ENCODE results near the gene SPG21.
A peak's percentile ranks its signal among the peaks of the same experiment; 100 is the strongest.

SPG21 gene

DNA sequence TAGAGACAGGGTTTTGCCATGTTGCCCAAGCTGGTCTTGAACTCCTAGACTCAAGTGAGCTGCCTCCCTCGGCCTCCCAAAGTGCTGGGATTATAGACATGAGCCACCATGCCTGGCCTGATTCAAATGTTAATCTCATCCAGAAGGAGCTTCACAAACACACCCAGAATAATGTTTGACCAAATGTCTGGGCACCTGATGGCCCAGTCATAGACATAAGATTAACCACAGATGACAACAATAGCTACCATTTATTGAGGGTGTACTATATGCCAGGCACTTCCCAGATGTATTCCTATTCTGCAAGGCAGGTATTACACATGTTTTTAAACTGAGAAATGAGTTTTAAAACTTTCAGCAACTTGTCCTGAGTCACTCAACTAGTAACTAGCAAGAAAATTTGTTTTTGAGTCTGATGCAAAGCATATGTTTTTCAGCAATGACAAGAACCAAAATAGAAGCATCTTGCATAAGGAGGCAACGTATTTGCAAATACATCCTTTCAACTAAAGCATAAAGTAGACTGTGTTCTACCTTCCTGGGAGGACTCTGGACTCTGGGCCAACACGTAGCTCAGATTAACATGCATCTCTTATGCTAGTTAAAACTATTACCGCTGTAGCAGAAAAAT, 8.1 kb upstream of the SPG21 start:
- in situ Hi-C loops (cut with MboI; ENCODE audit: low pct_unique_long_range_greater_than_20kb, low sequenced_read_pairs) = no loop called here
- no peak for DNase-seq

DNA sequence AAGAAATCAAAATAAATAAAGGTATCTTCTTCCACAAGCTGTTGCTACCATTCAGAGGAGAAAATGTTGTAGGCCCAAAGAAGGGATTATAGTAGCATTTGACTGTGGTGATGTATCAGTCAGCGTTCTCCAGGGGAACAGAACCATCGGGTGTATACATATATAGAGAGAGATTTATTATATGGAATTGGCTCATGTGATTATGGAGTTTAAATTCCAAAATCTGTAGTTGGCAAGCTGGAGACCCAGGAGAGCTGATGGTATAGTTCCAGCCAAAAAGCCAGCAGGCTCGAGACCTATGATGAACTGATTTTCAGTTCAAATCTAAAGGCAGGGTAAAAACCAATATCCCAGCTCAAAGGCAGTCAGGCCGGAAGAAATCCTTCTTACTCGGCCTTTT, 7.4 kb upstream of the SPG21 start:
- in situ Hi-C loops (cut with MboI; ENCODE audit: low pct_unique_long_range_greater_than_20kb, low sequenced_read_pairs) = no loop called here
- no peak for DNase-seq

DNA sequence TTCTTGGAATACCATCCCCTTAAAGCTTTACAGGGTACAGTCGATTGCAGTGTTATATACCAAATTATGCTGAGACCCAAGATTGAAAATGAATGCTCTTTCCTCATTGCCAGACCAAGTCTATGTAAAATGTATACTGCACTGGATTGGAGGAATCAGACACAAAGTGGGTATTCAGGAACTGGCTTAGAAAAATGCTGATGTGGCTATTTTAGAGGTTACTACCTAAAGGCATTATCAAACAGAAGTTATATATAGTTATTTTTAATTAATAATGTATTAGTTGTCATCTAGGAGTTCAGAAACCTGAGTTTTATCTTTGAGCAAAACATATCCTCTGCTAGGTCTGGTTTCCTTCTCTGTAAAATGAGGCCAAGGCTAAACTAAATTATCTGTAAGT, 3.6 kb upstream of the SPG21 start:
- DNase-seq = no peak
- in situ Hi-C loops (cut with MboI; ENCODE audit: low pct_unique_long_range_greater_than_20kb, low sequenced_read_pairs) = no loop called here

DNA sequence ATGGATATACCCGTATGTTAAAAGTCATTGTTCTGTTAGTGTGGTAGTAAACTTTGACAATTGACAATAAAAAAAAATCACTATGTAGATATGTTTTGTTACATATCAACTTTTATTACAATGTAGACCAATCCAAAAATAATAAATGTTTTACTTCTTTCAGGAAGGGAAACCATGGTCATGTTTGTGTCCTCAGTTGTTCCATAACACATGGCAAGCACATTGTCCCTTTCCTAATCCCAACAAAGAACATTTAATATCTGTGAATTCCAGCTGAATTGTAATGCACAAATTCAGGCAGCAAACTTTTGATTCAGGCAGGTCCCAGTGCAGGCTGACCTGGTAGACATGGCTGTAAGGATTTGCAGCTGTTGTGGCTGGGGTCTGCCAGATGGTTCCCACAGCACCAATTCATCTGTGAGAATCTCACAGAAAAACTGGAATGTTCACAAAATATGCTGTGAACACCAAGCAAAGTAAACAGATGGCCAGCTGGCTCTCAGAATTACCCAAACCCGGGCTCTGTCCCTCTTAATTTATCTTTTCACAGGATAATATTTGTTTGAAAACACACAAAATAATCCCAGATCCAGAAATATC, 1.9 kb upstream of the SPG21 start:
- no peak for DNase-seq
- in situ Hi-C loops (cut with MboI; ENCODE audit: low pct_unique_long_range_greater_than_20kb, low sequenced_read_pairs) = no loop called here

DNA sequence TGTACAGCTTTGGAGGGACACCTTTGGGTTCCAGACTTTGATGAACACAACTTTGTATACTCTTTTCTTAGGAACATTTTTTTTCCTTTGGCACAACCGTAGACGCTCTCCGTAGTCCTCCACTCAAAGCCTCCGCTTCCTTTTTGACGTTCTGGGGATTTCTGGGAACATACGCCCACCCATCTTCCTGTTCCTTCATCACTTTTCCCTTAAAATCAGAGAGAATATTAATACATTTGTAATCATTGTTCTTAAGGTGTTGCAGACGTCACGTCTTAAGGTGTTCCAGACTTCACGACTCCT, 405 bp upstream of the SPG21 start:
- in situ Hi-C loops (cut with MboI; ENCODE audit: low pct_unique_long_range_greater_than_20kb, low sequenced_read_pairs) = no loop called here
- no peak for DNase-seq

DNA sequence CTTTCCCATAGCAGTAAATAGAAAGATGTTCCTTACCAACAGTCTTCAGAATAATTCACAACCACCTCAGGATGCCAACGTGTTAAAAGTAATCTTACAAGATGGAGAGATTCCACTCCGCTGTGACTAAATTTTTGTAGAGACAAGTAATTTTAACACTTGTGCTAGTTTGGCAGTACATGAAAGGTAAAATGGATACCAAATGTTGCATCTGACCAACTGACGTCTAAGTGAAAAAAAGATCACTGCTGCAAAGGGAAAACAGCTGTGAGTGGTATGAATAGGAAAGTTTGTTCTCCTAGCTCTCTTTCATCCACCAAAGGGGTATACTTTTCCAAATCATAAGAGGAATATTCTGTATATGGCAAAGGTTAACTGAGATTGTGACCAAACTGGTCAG, 2.6 kb downstream of the SPG21 start:
- DNase-seq = no peak
- in situ Hi-C loops (cut with MboI; ENCODE audit: low pct_unique_long_range_greater_than_20kb, low sequenced_read_pairs) = no loop called here

DNA sequence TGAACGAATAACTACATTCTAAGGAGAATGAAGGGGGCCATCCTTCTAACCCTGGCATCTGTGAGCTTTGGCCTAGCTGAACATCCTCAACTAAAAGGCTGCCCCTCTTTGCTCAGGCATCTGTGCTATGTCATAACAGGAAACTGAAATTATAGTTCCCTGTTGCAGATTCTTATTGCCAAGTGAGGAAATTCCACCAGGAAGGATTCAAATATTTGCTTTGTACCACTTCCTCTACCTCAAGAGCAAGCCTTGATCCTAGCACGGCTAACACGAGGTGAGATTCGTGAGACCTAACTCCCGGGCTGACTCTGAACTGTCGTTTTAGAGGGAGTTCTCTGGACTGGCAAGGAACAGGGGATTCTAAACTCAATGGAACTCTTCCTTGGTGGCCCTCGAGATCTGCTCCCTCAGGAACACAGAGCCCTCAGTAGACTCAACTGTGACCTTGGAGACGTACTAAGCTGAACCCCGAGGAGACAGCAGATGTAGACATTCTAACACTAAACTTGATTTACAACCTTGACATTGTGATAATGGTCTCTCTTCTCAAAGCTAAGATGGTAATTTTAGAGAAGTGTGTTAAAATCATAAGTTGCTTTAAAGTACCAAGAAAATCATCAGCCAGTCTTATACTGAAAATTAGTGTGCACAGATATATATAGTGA, 4.2 kb downstream of the SPG21 start:
- peak; percentile 74 for DNase-seq
- in situ Hi-C loops (cut with MboI; ENCODE audit: low pct_unique_long_range_greater_than_20kb, low sequenced_read_pairs) = no loop called here

DNA sequence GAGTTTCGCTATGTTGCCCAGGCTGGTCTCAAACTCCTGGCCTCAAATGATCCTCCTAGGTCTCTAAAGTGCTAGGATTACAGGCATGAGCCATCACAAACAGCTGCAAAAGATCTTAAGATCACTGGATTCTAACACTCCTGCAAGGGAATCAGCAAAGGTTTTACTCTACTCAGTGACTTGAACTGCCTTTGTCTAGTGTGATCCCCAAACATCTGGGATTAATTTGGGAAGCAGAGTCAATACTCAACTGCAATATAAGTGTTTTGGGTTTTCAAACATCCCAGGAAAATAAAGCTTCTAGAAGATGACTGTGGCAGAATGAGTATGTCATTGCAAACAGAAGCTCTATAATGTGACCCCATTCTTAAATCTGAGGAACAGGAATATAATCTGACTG, 7.2 kb downstream of the SPG21 start:
- in situ Hi-C loops (cut with MboI; ENCODE audit: low pct_unique_long_range_greater_than_20kb, low sequenced_read_pairs) = no loop called here
- DNase-seq = no peak

DNA sequence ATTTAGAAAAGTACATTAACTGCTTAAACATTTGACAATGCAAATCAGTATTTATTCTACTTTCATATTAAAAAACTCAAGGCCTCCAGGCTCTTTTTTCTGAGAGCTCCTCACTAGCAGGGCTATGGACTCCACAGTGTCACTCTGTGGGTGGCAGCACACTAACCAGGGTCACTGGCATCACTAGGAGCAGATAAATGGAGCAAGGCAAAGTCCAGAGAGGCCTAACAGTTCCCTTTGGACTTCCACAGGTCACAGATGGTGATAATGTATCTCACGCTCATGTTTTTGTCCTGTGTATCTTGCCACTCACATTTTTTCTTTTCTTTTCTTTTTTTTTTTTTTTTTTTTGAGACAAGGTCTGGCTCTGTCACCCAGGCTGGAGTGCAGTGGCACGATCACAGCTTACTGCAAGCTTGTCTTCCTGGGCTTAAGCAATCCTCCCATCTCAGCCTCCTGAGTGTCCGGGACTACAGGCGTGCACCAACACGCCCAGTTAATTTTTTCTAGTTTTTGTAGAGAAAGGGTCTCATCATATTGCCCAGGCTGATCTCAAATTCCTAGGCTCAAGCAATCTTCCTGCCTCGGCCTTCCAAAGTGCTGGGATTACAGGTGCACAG, 7.8 kb downstream of the SPG21 start:
- in situ Hi-C loops (cut with MboI; ENCODE audit: low pct_unique_long_range_greater_than_20kb, low sequenced_read_pairs) = no loop called here
- no peak for DNase-seq

DNA sequence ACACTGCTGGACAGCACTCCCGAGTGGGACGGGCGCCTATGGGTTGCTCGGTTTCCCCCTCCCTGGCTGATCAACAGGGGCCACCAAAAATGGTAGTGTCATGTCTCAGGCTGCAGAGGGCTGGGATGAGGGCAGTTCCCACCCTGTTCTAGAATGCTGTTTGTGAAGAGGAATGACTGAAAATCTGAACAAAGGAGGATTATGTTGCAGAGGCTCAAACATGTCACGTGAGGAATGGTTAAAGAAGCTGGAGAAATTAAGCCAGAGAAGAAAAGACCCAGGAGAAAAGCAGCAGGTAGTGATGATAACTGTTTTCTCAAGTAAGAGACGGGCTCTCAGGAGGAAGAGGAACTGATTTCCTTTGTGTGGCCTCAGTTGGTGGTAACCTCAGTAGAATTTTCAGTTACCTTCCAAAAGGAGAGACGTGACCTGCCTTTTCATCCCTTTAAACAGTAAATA, 10.4 kb downstream of the SPG21 start:
- no peak for DNase-seq
- in situ Hi-C loops (cut with MboI; ENCODE audit: low pct_unique_long_range_greater_than_20kb, low sequenced_read_pairs) = no loop called here

DNA sequence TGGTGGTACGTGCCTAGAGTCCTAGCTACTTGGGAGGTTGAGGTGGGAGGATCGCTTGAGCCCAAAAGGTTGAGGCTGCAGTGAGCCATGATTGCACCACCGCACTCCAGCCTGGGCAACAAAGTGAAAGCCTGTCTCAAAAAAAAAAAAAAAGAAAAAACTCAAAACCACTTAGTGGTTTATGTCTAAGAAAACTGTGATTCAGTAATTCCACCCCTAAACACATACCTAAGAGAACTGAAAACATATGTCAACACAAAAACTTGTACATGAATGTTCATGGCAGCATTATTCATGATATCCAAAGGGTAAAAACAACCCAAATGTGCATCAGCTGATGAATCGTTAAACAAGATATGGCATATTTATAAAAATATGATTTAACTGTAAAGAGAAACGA, 14.3 kb downstream of the SPG21 start:
- no peak for DNase-seq
- in situ Hi-C loops (cut with MboI; ENCODE audit: low pct_unique_long_range_greater_than_20kb, low sequenced_read_pairs) = no loop called here

DNA sequence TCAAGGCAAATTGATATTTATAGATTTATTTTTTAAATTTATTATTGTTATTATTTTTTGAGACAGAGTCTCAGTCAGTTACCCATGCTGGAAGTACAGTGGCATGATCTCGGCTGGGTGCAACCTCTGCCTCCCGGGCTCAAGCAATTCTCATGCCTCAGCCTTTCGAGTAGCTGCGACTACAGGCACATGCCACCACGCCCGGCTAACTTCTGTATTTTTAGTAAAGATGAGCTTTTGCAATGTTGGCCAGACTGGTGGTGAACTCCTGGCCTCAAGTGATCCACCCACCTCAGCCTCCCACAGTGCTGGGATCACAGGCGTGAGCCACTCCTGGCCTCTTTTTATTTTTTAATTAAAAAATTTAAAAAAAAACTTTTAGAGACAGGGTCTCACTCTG, 19.0 kb downstream of the SPG21 start:
- no peak for DNase-seq
- in situ Hi-C loops (cut with MboI; ENCODE audit: low pct_unique_long_range_greater_than_20kb, low sequenced_read_pairs) = no loop called here

DNA sequence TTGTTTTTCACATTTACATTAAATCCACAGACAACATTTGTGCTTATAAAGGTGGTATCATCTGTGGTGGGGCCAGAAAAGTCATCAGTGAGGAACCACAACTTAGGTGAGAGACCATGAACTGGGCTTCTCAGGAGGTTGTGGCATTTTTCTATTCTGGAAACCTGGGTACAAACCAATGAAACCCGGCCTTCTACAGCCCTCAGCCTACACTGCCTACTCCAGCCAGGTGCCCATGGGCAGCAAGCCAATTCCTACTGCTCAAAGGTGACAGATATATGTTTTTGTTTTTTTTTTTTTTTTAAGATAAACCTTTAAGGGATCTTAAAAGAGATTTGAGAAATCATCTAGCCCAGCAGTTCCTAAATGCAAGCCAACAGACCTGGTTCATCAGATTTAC, 20.3 kb downstream of the SPG21 start:
- DNase-seq = no peak
- in situ Hi-C loops (cut with MboI; ENCODE audit: low pct_unique_long_range_greater_than_20kb, low sequenced_read_pairs) = no loop called here

DNA sequence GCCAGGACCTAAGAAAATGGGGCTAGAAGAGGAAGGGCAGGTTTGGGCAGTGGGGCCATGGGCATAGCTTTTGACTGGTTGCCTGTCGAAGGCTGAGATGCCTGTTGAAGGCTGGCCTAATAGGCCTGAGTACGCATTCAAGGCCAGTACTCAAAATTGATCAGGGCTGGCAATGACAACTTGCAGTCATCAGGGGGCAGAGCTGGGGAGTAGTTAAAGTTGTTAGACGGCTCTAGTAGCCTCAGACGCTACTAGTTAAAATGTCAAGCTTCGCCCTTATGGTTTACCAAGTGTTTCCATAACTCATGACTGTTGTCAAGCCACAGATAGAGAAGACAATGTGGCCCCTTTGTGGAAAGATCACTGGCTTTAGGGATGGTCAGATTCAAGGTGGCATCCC, 28.7 kb downstream of the SPG21 start:
- no peak for DNase-seq
- in situ Hi-C loops (cut with MboI; ENCODE audit: low pct_unique_long_range_greater_than_20kb, low sequenced_read_pairs) = no loop called here

DNA sequence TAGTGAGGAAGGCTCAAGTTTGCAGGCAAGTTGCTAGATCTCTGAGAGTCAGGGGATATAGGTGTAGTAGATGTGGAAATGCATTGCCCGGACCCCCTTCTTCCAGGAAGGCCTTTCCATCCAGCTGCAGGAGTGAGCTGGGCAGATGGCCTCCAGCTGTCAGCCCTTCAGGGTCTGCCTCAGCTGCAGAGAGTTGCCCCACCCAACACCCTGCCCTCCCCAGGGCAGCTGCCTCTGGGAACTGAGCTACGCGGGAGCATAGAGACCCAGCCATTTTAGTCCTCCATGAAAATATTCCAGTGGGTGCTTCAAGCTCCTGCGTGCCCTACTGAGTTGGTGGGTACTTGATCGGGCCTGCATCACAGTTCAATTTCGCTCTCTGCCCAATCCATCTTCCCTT, 29.6 kb downstream of the SPG21 start:
- no peak for DNase-seq
- in situ Hi-C loops (cut with MboI; ENCODE audit: low pct_unique_long_range_greater_than_20kb, low sequenced_read_pairs) = no loop called here

DNA sequence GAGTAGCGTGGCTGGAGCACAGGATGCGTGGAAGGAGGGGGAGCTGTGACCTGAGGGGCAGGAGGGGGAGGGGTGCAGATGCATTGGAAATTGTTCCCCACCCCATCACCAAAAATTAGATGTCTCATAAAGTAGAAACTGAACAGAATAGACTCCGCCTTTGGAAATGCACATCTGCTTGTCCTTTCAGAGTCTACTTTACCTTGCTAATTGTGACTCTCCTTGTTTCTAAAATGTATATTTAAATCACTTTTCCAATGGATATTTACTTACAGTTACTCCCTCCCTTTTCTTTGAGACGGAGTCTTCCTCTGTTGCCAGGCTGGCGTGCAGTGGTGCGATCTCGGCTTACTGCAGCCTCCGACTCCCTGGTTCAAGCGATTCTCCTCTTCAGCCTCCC, 30.6 kb downstream of the SPG21 start:
- in situ Hi-C loops (cut with MboI; ENCODE audit: low pct_unique_long_range_greater_than_20kb, low sequenced_read_pairs) = no loop called here
- no peak for DNase-seq

DNA sequence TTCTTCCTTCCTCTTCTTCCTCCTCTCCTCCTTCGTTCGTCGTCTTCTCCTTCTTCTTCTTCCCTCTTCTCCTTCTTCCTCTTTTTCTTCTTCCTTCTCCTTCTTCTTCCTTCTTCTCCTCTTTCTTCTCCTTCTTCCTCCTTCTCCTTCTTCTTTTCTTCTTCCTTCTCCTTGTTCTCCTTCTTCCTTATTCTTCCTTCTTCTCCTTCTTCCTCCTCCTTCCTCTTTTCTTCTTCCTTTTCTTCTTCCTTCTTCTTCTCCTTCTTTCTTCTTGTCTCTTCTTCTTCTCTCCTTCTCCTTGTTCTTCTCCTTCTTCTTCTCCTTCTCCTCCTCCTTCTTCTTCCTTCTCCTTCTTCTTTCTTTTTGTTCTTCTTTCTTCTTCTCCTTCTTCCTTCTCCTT, 35.3 kb downstream of the SPG21 start:
- in situ Hi-C loops (cut with MboI; ENCODE audit: low pct_unique_long_range_greater_than_20kb, low sequenced_read_pairs) = no loop called here
- no peak for DNase-seq

DNA sequence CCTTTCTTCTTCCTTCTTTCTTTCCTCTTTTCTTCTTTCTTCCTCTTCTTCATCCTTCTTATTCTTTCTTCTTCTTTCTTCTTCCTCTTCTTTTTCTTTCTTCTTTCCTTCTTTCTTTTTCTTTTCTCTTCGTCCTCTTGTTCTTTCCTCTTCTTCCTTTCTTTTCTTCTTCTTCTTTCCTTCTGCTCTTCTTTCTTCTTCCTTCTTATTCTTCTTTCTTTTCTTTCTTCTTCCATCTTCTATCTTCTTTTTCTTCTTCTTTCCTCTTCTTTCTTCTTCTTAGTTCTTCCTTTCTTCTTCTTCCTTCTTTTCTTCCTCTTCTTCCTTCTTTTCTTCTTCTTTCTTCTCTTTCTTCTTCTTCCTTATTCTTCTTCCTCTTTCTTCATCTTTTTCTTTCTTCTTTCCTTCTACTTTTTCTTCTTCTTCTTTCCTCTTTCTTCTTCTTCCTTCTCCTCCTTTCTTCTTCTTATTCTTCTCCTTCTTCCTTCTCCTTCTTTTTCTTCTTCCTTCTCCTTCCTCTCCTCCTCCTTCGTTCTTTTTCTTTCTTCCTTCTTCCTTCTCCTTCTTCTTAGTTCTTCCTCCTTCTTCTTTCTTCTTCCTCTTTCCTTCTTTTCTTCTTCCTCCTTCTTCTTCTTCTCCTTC, 37.8 kb downstream of the SPG21 start:
- in situ Hi-C loops (cut with MboI; ENCODE audit: low pct_unique_long_range_greater_than_20kb, low sequenced_read_pairs) = no loop called here
- no peak for DNase-seq

DNA sequence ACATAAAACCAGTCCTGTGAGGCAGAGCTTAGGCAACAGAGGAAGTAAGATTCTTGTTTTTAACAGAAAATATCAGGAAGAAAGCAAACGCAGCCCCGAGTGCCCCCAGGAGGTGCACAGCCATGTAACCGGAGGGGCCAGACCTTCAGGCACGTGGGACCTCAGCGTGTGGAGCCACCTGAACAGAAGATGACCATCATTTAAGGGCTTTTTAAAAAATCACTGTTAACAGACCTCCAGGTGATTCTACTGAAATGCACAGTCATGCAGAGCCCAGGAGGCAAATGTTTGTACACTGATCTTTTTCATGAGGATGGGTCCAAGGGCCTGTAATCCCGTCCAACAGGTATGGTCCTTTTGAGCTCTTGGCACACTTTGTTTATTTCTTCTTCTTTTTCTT, 38.8 kb downstream of the SPG21 start:
- in situ Hi-C loops (cut with MboI; ENCODE audit: low pct_unique_long_range_greater_than_20kb, low sequenced_read_pairs) = no loop called here
- DNase-seq = peak; percentile 41

All from KBM-7 (cell line).